HG03432 (cell line): Measurements from ENCODE around the gene C8B.

Source experiments
- ATAC-seq: cut with Tn5 transposase; IDR thresholded peaks from one replicate; pipeline ENCODE4 v1.9.1; 2021; ENCODE audit warnings: mild to moderate bottlenecking, moderate library complexity; ENCODE audit not compliant: unreplicated experiment

Gene C8B

DNA sequence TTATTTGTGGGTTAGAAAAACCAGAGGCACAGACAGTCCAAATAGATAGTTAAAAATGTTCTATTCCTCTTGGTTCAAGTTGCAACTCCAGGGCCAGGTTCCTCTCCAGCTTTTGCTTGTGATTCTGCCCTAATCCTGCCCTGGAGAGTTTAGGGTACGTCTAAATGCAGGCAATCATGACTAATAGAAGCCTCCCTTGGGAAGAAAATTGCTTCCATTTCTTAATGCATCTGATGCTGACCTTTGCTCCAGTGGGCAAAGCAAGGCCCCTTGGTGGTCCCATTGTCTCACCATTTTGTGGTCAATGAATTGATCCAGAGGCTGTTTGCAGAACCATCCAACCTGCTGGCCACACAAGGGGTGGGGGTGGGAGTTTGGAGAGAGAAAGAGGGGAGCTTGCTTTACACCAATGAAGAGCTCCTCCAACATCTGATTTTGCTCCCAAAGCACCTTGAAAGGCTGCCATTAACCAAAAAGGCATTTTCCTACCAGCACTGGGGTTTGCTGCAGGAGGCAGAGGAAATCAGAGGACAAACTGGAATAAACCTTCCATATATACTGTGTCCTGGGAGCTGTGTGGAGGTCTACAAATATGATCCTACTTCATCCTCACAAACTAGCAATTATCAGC lies 31.3 kb downstream of the C8B start:
- ATAC-seq = no peak

GRCh38 chr1:56933606-56934005 lies 32.2 kb downstream of the C8B start:
- ATAC-seq = no peak

DNA sequence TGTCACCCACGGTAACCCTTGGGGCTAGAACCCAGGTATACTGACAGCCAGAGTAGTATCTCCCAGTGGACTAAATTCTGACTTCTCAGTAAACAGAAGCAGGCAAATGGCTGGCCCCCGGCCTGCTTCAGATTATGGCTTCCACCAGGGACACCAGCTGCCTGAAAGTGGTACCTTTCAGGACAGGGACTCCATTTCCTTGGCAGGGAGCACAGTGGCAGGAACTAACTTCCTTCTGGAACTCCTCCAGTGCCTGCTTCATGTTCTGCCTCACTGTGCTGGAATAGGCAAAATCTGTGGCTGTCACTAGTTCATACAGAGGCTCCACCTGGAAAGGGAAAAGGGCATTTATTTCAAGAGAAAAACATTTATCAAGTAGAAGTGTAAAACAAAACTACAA lies 32.7 kb downstream of the C8B start:
- no peak for ATAC-seq

- no peak for ATAC-seq
Observed at GRCh38 chr1:56931686-56932085, 34.1 kb downstream of the C8B start.

DNA sequence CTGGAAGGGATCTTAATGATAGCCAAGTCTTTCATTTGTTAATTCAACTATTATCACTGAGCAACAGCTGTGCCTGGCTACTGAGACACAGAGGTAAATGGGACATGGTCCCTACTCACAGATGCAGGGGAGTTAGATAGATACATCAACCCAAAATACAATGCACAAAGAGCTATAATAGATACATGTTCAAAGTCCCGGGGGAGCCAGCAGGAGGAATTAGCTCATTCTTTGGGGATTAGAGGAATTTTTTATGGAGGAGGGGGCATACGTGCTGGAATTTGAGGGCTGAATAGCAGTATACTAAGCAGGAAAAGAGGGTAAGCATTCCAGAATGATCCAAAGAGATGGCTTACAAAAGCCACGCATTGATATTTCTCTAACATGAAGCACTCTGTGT lies 34.6 kb downstream of the C8B start:
- ATAC-seq = no peak

DNA sequence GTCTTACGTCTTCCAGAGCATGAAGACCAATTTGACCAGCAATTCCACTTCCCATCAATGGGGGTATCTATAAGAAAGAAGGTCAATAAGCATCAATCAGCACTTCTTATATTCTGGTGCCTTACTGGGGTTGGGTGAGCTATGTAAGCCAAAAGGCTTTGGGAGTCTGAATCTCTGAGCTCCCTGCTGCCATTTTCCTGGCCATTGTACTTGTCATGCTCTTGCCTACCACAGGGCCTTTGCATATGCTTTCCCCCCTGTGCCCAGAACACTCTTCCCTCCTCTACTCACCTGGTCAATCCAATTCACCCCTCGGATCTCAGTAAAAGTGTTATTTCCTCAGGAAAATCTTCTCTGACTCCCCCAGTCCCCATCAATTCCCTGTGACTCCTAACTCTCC lies 36.3 kb downstream of the C8B start:
- ATAC-seq = no peak

- ATAC-seq = no peak
Observed at GRCh38 chr1:56927986-56928385, 37.8 kb downstream of the C8B start.

- no peak for ATAC-seq
Observed at GRCh38 chr1:56927171-56927570, 38.6 kb downstream of the C8B start.

- no peak for ATAC-seq
Observed at GRCh38 chr1:56925193-56925592, 40.6 kb downstream of the C8B start.

DNA sequence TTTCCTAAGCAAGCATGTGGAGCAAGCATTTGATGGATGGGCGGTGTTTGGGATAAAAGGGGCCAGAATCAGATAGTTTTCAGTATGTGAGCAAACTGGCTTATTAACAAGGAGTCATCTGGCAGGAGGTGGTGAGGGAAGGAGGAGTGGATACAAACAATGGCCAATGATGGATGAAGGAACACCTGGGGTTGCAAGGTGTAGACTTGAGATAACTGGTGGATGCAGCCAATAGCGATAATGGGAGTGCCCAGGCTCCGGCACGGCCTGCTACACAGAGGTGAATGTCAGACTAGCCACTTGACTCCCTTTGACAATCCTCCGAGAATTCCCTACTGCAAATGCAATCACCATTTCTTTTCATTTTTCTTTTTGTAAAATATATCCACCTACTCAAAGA lies 41.7 kb downstream of the C8B start:
- ATAC-seq = no peak

GRCh38 chr1:56923201-56923600 lies 42.6 kb downstream of the C8B start:
- no peak for ATAC-seq

GRCh38 chr1:56922507-56922906 lies 43.3 kb downstream of the C8B start:
- no peak for ATAC-seq

DNA sequence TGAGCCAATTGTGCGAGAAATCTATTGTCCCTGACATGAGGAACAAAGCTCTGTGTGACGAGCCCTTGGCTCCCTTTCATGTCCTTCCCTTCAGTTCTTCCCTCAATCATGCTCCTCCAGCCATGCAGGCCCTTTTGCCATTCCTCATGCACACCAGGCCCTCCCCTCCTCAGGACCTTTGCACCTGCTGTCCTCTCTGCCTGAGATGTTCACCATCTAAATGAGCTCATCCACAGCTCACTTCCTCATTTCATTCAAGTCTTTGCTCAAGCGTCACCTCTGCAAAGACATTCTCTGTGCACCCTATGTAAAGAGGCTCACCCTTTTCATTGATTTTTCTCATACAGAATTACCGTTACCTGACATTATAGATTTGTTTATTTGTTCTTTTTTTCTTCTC lies 43.7 kb downstream of the C8B start:
- no peak for ATAC-seq

DNA sequence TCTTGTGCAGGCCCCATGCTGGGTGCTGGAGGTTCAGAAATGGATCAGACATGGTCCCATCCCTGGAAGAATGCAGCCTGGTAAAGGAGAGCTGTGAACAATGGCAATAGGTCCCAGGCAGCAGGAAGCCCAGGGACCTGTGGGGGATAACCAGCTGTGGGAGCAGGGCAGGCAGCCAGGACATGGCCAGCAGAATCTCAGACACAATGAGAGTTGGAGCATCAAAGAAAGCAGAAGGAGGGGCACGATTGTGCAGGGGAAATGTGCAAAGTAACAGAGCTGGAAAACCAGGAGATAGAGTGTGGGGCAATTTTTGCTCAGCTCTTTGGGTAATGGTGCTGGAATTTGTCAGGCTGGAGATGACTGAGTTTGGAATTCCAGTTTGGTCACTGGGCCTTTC lies 44.3 kb downstream of the C8B start:
- ATAC-seq = no peak

- no peak for ATAC-seq
Observed at GRCh38 chr1:56920591-56921001, 45.2 kb downstream of the C8B start.

DNA sequence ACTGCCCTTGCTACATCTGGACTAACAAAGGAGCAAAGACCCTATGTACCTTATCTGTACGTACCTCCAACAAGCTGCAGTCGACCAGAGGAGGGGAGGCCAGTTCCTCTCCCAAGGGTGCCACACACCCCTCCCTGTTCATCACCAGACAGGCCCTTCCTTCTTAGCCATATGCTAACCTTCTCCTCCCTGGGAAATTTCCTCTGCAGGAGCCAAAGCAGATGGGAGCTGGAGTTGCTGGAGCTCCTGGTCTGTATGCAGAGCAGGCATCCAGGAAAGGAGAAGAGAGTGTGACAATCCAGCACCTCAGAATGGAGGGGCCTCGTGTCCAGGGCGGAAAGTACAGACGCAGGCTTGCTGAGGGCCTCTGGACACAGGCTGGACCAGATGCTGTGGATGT lies 48.5 kb downstream of the C8B start:
- no peak for ATAC-seq

DNA sequence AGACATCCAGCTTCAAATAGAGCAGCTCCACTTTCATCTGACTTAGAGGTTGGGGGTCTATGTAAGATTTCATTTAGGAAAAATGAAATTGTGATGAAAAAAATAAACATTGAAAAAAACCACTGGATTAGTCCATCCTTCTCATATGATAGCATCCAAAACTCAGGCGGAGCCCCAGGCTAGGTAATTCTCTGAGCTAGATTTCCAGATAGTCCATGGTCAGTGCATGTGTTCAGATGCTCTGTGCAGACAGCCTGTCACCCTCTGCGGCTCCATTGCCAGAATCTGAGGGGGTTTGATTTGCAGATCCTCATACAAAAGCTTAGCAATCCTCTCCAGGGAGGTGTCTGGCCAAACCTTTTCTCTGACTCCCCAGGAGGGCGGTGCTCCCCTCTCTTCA lies 49.2 kb downstream of the C8B start:
- ATAC-seq = no peak

DNA sequence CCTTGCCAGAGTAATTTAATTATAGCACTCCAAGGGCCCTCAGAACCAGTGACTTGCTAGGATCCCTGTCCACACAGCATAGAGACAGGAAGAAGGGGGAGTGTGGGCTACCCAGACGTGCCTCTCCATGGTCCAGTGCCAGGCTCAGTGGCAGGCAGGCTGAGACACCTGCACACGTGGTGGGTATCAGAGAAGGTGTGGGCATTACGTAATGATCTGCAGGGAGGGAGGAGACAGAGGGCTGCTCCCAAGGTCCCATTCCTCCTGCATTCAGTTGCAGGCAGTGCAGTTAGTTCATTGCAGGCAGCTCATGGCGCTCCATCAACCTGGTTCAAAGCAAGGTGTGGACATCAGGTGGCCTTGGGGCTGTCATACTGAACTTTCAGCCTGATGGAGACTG lies 49.9 kb downstream of the C8B start:
- no peak for ATAC-seq

GRCh38 chr1:56912325-56912724 lies 53.5 kb downstream of the C8B start:
- ATAC-seq = no peak

- ATAC-seq = no peak
Observed at GRCh38 chr1:56911098-56911938, 54.5 kb downstream of the C8B start.

DNA sequence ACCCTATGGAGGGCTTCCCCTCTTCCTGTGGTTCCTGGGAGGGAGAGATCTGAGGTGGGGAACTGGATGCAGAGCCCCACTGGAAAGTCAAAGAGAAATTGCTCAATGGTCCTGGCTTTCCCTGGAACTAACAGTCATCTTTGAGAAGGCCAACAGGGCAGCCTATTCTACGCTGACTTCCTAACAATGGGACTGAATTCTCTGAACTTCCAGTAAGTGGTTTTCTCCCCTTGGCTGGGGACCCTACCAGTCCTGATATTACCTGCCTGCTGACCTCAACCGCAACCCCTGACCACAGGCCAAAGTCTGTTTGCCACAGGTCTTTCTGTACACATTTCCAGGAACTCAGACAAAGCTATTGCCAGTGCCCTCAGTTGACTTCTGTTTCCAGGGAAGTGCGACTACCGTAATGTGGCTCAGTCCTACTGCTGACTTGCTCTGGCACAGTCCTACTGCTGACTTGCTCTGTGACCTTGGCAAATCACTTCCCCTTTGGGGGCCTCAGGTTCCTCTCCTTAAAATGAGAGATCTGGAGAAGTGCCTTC lies 55.3 kb downstream of the C8B start:
- no peak for ATAC-seq

- no peak for ATAC-seq
Observed at GRCh38 chr1:56908619-56909221, 57.1 kb downstream of the C8B start.
